Neural progenitor cell (in vitro differentiated cells): ENCODE results near the gene SPATA33.

Source experiments
- CTCF ChIP-seq: fragments of 200-600 bp; sonication (generic); IDR thresholded peaks from 2 replicates; pipeline ENCODE4 v1.5.1; 2017; ENCODE audit warnings: antibody characterized with exemption, mild to moderate bottlenecking
- EZH2phosphoT487 ChIP-seq: fragments of 200-600 bp; sonication (generic); IDR thresholded peaks from 2 replicates; pipeline ENCODE4 v1.6.1; 2017; ENCODE audit warnings: antibody characterized with exemption

DNA sequence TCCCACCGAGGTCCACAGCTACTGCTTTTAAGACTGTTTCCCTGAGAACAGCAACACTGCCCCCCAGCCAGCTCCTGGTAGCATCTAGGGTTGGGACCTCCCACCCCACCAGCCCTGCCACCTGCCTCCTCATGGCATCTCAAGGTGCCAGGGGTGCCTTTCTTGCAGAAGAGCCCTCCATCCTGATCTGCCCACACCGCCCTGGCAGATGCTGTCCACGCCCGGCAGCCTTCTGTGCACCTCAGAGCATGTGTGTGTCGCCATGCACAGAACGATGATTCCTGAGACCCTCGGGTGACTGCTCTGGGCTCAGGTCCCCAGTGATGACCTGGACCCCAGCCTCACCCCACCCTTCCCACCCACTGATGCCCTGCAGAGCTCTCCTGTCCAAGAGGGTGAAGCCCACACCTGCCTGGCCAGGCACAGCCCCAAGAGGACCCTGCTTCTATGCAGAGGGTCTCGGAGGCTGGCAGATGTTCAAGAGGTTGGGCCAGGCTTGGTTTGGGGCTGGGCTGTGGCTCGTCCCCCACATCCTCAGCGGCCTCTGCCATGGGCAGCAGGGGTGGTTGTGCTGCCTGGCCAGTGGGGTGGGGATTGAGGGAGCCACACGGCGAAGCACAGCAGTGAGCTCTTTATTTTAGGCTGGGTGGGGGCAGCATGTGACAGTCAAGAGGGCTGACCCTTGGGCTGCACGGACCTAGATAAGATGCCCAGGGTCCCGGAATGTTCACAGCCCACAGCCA is 49.1 kb downstream of the SPATA33 start:
- TF ChIP-seq CTCF (no peak), EZH2phosphoT487 (no peak)
